GDM1 (cell line): ENCODE data around the gene ARHGAP24.
"Not testable (repeated sequence)": the region's sequence is repeated elsewhere in the genome, so short reads cannot be mapped to it uniquely, and the experiment has no call there.

ENCODE experiments used
- DNase-seq: peaks from one replicate; lab custom pipeline; 2025; lab: John Stamatoyannopoulos, UW

Gene ARHGAP24

GRCh38 chr4:85956293-85956945, 481.5 kb downstream of the ARHGAP24 start:
- no peak for DNase-seq

DNA sequence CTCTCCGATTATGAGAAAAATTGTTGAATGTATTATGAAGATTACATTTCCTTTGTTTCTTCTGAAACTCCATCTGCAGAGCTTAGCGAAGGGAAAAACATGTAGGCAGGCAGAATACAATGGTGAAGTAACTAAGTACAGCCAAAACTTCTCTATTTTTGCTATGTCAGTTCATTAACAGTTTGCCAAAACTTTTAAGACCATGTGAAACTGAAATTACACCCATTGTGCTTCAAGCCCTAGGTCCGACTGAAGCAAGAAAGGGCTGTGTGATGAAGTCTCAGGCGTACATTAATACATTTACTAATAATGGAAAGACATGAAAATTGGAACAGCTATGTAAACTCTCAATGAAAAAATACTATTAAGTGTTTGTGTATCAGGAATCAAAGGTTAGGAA, 486.9 kb downstream of the ARHGAP24 start:
- DNase-seq, result no peak

DNA sequence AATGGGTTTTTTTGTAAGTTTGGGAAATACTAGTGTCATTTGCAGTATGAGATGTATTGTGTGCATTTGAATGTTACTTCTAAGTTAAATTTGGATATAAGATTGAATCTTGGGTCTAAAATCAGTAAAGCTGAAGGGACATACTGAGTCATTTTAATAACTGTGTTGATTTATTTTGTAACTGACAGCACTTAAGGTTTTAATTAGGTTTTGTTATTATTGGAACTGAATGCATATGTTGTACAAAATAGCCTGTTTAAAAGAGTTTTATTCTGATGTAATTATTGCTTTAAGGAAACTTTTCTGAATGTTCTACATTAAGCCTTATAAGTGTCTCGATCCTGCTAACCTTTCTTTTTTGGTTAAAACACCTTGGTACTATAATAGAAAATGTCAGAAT, 488.3 kb downstream of the ARHGAP24 start:
- DNase-seq, result no peak

DNA sequence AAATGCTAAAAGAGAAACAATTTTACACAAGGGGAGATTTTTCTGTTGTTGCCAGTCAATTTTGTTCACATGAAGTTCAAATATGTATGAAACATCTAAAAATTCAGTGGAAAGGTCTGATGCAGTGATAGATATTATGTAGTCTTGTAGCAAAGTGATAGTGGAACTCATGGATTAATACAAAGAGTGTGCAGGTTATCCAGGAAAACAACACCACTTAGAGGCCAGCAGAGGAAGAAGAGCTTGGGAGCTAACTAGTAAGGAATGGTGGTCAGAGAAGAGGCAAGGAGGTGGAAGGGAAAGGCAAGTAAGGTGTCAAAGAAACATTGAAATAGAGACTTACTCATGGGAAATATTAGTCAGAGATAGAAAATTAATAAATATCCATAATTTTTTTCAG, 489.3 kb downstream of the ARHGAP24 start:
- no peak for DNase-seq

GRCh38 chr4:85965017-85965416, 490.1 kb downstream of the ARHGAP24 start:
- DNase-seq, result not testable (repeated sequence)

GRCh38 chr4:85965529-85965928, 490.6 kb downstream of the ARHGAP24 start:
- no peak for DNase-seq

GRCh38 chr4:85966373-85966772, 491.4 kb downstream of the ARHGAP24 start:
- no peak for DNase-seq

GRCh38 chr4:85967872-85968271, 492.9 kb downstream of the ARHGAP24 start:
- DNase-seq, result no peak

- peak; percentile 19 for DNase-seq
Observed at GRCh38 chr4:85968945-85969819, 494.2 kb downstream of the ARHGAP24 start.

GRCh38 chr4:85970535-85970934, 495.6 kb downstream of the ARHGAP24 start:
- no peak for DNase-seq

DNA sequence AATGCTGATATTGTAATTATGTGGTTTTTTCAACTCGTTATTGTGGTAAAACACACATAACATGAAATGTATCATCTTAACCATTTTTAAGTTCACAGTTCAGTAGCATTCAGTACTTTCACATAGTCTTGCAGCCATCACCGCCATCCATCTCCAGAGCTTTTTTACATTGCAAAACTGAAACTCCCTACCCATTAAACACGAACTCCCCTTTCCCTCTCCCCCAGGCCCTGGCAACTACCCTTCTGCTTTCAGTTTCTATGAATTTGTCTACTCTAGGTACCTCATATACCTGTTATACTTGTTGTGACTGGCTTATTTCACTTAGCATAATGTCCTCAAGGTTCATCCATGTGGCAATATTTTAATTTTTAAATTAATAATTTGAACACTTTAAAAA, 504.3 kb downstream of the ARHGAP24 start:
- DNase-seq, result no peak

DNA sequence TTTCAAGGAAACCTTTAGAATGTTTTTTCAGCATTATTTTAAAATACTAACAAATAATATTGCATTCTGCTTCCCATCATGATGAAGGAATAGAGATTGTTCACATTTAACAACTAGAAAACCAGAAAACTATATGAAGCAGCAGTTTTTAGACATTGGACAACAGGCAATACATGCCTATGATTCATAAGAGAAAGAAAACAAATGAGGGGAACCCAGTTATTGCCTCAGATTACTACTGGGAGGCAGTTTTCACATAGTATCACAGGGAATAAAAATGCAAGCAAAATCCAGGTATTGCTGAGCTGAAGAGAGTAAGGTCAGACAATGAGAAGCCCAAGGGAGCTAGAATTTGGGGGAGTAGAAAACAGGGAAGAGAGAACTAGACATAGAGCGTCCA, 511.3 kb downstream of the ARHGAP24 start:
- no peak for DNase-seq

DNA sequence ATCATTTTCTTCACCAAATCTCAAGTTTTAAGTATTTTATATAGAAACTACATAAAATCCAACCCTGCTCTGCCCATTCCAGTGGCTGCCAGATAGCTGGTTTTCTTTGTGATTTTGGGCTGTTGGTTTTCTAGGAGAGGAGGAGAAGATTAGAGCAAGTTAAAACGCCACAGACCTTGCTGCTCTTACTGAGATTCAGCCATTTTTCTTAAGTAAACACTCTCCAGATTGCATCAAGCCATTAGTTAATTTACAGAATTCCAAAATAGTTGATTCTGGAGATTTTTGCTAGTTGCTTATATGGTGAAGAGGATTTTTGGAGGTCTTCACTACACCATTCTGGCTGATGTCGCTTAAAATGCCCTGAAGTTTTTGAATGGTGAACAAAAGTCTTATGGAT, 518.7 kb downstream of the ARHGAP24 start:
- no peak for DNase-seq

GRCh38 chr4:85994576-85994975, 519.6 kb downstream of the ARHGAP24 start:
- DNase-seq, result no peak

GRCh38 chr4:85995361-85995760, 520.4 kb downstream of the ARHGAP24 start:
- peak; percentile 2 for DNase-seq

- DNase-seq, result no peak
Observed at GRCh38 chr4:86001591-86001990, 526.6 kb downstream of the ARHGAP24 start.

DNA sequence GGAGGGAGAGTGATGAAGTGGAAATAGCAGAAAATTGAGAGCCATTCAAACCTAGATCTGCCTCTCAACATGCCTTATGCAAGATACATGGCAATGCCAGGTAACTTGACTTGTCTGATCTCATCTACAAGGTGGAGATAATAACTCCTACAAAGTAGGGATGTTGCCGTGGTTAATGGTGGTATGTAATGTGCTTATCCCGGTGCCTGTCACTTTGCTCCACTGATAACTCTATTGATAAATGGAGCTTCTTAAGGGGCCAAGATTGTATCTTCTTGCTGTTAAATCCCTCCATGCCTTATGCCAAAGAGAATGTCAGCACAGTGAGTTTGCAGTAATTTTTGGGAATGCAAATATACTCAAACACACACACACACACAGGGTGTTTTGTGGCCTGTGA, 529.1 kb downstream of the ARHGAP24 start:
- no peak for DNase-seq

DNA sequence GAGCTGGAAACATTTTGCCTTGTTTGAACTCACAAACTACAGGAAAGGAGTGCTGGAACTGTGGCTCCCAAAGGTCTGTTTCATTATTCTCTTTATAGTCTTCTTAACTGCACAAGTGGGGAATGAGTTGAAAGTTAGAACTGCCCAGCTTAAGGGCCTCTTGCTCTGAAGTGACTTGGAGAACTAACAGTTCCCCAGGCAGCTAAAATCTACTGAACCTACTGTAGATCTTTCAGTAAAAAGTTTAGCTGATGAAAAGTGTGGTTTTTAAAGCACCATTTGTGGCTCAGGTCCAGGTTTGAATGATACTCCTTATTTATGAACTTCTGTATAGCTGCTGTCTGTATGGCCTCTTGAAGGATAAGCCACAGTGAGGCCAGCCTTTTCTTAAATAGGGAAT, 531.1 kb downstream of the ARHGAP24 start:
- DNase-seq, result no peak

GRCh38 chr4:86007042-86007441, 532.1 kb downstream of the ARHGAP24 start:
- DNase-seq, result no peak

DNA sequence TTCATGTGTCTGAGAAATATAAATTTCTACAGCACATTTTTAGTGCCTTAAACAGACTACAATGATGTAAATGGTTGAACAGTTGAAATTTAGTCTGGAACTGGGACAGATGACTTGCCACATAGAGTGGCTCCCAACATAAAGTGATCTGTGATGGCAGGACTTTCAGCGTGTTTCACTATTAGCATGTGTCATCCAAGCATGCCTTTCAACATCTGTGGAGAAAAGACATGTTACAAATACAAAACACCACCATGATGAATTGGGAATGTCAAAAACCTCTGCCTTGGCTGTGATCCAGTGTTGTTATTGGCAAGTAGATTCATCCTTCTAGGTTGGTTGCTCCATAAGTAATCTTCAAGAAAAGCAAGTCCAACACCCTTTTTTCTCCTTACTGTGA, 536.2 kb downstream of the ARHGAP24 start:
- DNase-seq, result no peak

DNA sequence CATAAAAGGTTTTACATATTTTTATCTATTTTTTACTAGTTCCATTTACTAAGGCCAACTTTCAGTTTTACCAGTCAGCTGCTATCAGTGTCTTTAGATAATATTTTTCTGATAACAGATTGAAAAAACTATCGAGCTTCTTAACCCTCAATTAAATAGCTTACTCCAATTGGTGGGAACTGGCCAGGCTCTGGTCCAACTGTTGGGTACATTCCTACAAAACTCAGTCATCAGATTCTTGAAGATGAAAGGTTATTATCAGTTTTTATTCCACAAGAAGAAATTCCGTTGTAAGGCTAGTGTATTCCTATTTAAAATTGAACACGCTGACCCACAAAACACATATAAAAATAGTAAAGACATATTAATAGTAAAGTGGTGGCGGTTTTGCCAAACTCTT, 538.7 kb downstream of the ARHGAP24 start:
- DNase-seq, result no peak

DNA sequence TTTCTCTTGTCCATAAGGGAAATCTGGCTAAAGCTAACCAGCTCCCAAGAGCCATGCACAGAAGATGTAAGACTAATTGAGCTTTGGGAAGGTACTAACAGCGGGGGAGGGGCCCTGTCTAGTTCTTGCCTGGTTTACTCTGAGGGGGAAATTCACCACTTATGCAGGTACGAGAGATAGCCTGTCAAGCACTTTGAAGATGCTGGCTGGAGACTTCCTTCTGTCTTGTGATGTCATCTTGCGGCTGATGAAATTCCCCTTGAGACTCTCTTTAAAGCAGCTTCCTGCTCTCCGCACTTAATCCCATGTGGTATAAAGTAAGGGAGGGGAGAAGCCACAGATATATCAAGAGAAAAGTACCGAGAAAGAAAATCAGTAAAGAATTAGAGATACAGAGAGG, 539.6 kb downstream of the ARHGAP24 start:
- no peak for DNase-seq
